Sigmoid colon (tissue), 4 donors: ENCODE measurements around the gene DTX1.

ENCODE experiments used
- CTCF ChIP-seq, 4 experiments: fragments of 450-650 bp in 3 of 4; fragments of 200-600 bp in 1 of 4; IDR thresholded peaks; one replicate each; pipeline ENCODE4 v1.5.1; 2016 to 2019; ENCODE audit warnings: antibody characterized with exemption in 4 of 4, mild to moderate bottlenecking in 3 of 4, moderate library complexity in 2 of 4
- EP300 ChIP-seq, 4 donors: sonication (generic); formaldehyde crosslinking; IDR thresholded peaks; one replicate each; pipeline ENCODE4 v1.6.1; 2017; ENCODE audit warnings: antibody characterized with exemption in 4 of 4

- TF ChIP-seq EP300 (IDR thresholded peaks at IDR 0.05) (no peak), CTCF (IDR thresholded peaks at IDR 0.05) (no peak)
Measured at GRCh38 chr12:113095405-113095804, 38.9 kb downstream of the DTX1 start.
